WTC11 (cell line): Measurements from ENCODE around the gene PLCXD1. TPM values are rescaled to one million over a fixed set of nuclear protein-coding genes. Genes with fewer than 3 reads are reported as not detected.

Experiments used
- ATAC-seq: fragments of 200-7000 bp; cut with Tn5 transposase; 2 replicates; pipeline ENCODE4 v1.10.0; 2021; ENCODE audit warnings: mild to moderate bottlenecking, moderate library complexity
- CTCF ChIA-PET: fragments of 300-600 bp; sonication (Branson Sonifier 250); formaldehyde crosslinking; loops from one replicate; lab custom pipeline; 2021; ENCODE audit warnings: antibody characterized with exemption; lab: Charles Lee
- POLR2A ChIA-PET: fragments of 350-600 bp; sonication (Branson Sonifier 250); formaldehyde crosslinking; loops from one replicate; lab custom pipeline; 2021; ENCODE audit warnings: antibody characterized with exemption; lab: Charles Lee
- DNase-seq: peaks from one replicate; pipeline ENCODE4 v3.0.0; 2021; ENCODE audit warnings: low spot score
- H3K27ac Mint-ChIP-seq: 2 replicates; pipeline ENCODE4 v1.8.0; 2021; ENCODE audit warnings: mixed read lengths
- H3K27me3 Mint-ChIP-seq: 2 replicates; pipeline ENCODE4 v1.8.0; 2021; ENCODE audit warnings: low read depth, mild to moderate bottlenecking, moderate library complexity, mixed read lengths
- H3K36me3 Mint-ChIP-seq: 2 replicates; pipeline ENCODE4 v1.8.0; 2021; ENCODE audit warnings: mixed read lengths
- H3K4me1 Mint-ChIP-seq: 2 replicates; pipeline ENCODE4 v1.8.0; 2022; ENCODE audit warnings: mixed read lengths
- H3K4me3 Mint-ChIP-seq: 2 replicates; pipeline ENCODE4 v1.8.0; 2021; ENCODE audit warnings: mild to moderate bottlenecking, moderate library complexity, mixed read lengths
- H3K9me3 Mint-ChIP-seq: 2 replicates; pipeline ENCODE4 v1.8.0; 2021; ENCODE audit warnings: mixed read lengths
- CBFB ChIP-seq: sonication (generic); formaldehyde crosslinking; IDR thresholded peaks from 2 replicates; pipeline ENCODE4 v1.8.1; 2022; ENCODE audit warnings: mild to moderate bottlenecking, low read depth, missing genetic modification reagents
- FOXJ3 ChIP-seq: sonication (generic); formaldehyde crosslinking; IDR thresholded peaks from 2 replicates; pipeline ENCODE4 v1.9.0; 2021; ENCODE audit warnings: missing genetic modification reagents, mild to moderate bottlenecking, borderline replicate concordance
- GTF2I ChIP-seq: fragments of 250-450 bp; sonication (Bioruptor Pico); conservative IDR thresholded peaks from 2 replicates; pipeline ENCODE4 v1.4.0; 2021; ENCODE audit warnings: mild to moderate bottlenecking
- JAZF1 ChIP-seq: fragments of 250-450 bp; sonication (Bioruptor Pico); IDR thresholded peaks from 2 replicates; pipeline ENCODE4 v1.9.0; 2021; ENCODE audit warnings: moderate library complexity, mild to moderate bottlenecking, inconsistent platforms
- KAT7 ChIP-seq: sonication (generic); formaldehyde crosslinking; IDR thresholded peaks from 2 replicates; pipeline ENCODE4 v1.8.1; 2023; ENCODE audit warnings: missing genetic modification reagents, mild to moderate bottlenecking, borderline replicate concordance
- NFATC4 ChIP-seq: fragments of 250-450 bp; sonication (Bioruptor Pico); IDR thresholded peaks from 2 replicates; pipeline ENCODE4 v1.9.0; 2021; ENCODE audit warnings: mild to moderate bottlenecking
- NR1H2 ChIP-seq: sonication (generic); formaldehyde crosslinking; IDR thresholded peaks from 2 replicates; pipeline ENCODE4 v1.9.0; 2021; ENCODE audit warnings: mild to moderate bottlenecking, moderate library complexity, missing genetic modification reagents
- TEAD4 ChIP-seq: sonication (generic); formaldehyde crosslinking; IDR thresholded peaks from 2 replicates; pipeline ENCODE4 v1.8.0; 2022; ENCODE audit warnings: mild to moderate bottlenecking, missing genetic modification reagents
- TP53 ChIP-seq: sonication (generic); formaldehyde crosslinking; IDR thresholded peaks from 2 replicates; pipeline ENCODE4 v1.8.1; 2023; ENCODE audit warnings: mild to moderate bottlenecking, missing genetic modification reagents
- total RNA-seq: library from RNA; stranded (reverse); gene quantifications from 3 replicates; pipeline ENCODE4 v1.2.3, GENCODE V29; 2021
- TF ChIP-seq, protein P1 (sequence below): fragments of 250-450 bp; sonication (Bioruptor Pico); IDR thresholded peaks from 2 replicates; pipeline ENCODE4 v1.9.0; 2021; ENCODE audit warnings: mild to moderate bottlenecking
- TF ChIP-seq, protein P2 (sequence below): sonication (generic); formaldehyde crosslinking; IDR thresholded peaks from 2 replicates; pipeline ENCODE4 v1.8.1; 2023; ENCODE audit warnings: mild to moderate bottlenecking, moderate library complexity, missing genetic modification reagents
- TF ChIP-seq, protein P3 (sequence below): sonication (generic); formaldehyde crosslinking; IDR thresholded peaks from 2 replicates; pipeline ENCODE4 v1.8.0; 2022; ENCODE audit warnings: mild to moderate bottlenecking, missing genetic modification reagents
- TF ChIP-seq, protein P4 (sequence below): sonication (generic); formaldehyde crosslinking; IDR thresholded peaks from 2 replicates; pipeline ENCODE4 v1.8.0; 2022; ENCODE audit warnings: missing genetic modification reagents
- TF ChIP-seq, protein P5 (sequence below): sonication (generic); formaldehyde crosslinking; IDR thresholded peaks from 2 replicates; pipeline ENCODE4 v1.8.0; 2022; ENCODE audit warnings: mild to moderate bottlenecking, missing genetic modification reagents
- TF ChIP-seq, protein P6 (sequence below): fragments of 250-450 bp; sonication (Bioruptor Pico); conservative IDR thresholded peaks from 2 replicates; pipeline ENCODE4 v1.9.0; 2021; ENCODE audit warnings: mild to moderate bottlenecking

Gene PLCXD1
- total RNA-seq, 1 experiment from 2014 or later: 131 TPM

DNA sequence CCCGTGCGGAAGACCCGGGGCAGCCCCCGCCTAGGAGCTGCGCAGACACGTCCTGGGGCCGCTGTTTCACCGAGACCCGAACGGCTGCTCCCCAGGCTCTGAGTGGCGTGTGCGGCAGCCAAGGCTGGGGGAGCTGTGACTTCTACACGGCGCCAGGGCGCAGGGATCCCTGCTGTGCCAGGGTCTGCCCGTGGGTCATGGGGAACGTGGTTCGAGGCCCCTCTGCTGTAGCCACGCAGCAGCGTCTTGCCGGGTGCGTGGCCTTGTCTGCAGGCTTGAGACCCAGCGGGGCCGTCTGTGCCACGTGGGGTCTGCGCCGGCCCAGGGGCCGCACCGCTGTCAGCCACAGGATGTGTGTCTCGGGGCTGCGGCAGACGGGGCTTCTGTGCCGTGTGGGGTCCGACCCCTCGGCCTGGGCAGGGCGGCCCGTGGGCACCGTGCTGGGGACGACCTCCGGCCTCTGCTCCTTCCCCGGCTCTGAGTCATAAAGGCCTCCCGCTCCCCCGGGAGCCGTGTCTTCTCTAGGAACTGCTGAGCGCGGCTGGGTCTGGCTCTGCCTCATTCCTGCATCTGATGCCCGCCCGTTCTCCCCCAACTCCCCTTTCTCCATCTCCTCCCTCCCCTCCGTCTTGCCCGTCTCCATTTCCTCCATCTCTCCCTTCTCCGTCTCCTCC, 50.1 kb downstream of the PLCXD1 start (continued):
- TF ChIP-seq, protein P1, sequence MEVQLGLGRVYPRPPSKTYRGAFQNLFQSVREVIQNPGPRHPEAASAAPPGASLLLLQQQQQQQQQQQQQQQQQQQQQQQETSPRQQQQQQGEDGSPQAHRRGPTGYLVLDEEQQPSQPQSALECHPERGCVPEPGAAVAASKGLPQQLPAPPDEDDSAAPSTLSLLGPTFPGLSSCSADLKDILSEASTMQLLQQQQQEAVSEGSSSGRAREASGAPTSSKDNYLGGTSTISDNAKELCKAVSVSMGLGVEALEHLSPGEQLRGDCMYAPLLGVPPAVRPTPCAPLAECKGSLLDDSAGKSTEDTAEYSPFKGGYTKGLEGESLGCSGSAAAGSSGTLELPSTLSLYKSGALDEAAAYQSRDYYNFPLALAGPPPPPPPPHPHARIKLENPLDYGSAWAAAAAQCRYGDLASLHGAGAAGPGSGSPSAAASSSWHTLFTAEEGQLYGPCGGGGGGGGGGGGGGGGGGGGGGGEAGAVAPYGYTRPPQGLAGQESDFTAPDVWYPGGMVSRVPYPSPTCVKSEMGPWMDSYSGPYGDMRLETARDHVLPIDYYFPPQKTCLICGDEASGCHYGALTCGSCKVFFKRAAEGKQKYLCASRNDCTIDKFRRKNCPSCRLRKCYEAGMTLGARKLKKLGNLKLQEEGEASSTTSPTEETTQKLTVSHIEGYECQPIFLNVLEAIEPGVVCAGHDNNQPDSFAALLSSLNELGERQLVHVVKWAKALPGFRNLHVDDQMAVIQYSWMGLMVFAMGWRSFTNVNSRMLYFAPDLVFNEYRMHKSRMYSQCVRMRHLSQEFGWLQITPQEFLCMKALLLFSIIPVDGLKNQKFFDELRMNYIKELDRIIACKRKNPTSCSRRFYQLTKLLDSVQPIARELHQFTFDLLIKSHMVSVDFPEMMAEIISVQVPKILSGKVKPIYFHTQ (CRISPR knock-in tag): no peak
- TF ChIP-seq, protein P2, sequence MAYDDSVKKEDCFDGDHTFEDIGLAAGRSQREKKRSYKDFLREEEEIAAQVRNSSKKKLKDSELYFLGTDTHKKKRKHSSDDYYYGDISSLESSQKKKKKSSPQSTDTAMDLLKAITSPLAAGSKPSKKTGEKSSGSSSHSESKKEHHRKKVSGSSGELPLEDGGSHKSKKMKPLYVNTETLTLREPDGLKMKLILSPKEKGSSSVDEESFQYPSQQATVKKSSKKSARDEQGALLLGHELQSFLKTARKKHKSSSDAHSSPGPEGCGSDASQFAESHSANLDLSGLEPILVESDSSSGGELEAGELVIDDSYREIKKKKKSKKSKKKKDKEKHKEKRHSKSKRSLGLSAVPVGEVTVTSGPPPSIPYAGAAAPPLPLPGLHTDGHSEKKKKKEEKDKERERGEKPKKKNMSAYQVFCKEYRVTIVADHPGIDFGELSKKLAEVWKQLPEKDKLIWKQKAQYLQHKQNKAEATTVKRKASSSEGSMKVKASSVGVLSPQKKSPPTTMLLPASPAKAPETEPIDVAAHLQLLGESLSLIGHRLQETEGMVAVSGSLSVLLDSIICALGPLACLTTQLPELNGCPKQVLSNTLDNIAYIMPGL (CRISPR knock-in tag): no peak
- no peak for TF ChIP-seq NR1H2 (CRISPR knock-in tag)
- 0 out of 2 replicates have a peak, but pooled peaks have one; percentile 39 for TF ChIP-seq KAT7
- TF ChIP-seq, protein P3, sequence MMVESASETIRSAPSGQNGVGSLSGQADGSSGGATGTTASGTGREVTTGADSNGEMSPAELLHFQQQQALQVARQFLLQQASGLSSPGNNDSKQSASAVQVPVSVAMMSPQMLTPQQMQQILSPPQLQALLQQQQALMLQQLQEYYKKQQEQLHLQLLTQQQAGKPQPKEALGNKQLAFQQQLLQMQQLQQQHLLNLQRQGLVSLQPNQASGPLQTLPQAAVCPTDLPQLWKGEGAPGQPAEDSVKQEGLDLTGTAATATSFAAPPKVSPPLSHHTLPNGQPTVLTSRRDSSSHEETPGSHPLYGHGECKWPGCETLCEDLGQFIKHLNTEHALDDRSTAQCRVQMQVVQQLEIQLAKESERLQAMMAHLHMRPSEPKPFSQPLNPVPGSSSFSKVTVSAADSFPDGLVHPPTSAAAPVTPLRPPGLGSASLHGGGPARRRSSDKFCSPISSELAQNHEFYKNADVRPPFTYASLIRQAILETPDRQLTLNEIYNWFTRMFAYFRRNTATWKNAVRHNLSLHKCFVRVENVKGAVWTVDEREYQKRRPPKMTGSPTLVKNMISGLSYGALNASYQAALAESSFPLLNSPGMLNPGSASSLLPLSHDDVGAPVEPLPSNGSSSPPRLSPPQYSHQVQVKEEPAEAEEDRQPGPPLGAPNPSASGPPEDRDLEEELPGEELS: 0 out of 2 replicates have a peak, but pooled peaks have one; percentile 48
- peak; percentile 50; the same call in 1 of the 2 replicates for TF ChIP-seq NFATC4 (CRISPR knock-in tag)
- TF ChIP-seq JAZF1 (CRISPR knock-in tag): no peak
- TF ChIP-seq, protein P4, sequence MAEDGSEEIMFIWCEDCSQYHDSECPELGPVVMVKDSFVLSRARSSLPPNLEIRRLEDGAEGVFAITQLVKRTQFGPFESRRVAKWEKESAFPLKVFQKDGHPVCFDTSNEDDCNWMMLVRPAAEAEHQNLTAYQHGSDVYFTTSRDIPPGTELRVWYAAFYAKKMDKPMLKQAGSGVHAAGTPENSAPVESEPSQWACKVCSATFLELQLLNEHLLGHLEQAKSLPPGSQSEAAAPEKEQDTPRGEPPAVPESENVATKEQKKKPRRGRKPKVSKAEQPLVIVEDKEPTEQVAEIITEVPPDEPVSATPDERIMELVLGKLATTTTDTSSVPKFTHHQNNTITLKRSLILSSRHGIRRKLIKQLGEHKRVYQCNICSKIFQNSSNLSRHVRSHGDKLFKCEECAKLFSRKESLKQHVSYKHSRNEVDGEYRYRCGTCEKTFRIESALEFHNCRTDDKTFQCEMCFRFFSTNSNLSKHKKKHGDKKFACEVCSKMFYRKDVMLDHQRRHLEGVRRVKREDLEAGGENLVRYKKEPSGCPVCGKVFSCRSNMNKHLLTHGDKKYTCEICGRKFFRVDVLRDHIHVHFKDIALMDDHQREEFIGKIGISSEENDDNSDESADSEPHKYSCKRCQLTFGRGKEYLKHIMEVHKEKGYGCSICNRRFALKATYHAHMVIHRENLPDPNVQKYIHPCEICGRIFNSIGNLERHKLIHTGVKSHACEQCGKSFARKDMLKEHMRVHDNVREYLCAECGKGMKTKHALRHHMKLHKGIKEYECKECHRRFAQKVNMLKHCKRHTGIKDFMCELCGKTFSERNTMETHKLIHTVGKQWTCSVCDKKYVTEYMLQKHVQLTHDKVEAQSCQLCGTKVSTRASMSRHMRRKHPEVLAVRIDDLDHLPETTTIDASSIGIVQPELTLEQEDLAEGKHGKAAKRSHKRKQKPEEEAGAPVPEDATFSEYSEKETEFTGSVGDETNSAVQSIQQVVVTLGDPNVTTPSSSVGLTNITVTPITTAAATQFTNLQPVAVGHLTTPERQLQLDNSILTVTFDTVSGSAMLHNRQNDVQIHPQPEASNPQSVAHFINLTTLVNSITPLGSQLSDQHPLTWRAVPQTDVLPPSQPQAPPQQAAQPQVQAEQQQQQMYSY (CRISPR knock-in tag): peak; percentile 37; the same call in 1 of the 2 replicates

DNA sequence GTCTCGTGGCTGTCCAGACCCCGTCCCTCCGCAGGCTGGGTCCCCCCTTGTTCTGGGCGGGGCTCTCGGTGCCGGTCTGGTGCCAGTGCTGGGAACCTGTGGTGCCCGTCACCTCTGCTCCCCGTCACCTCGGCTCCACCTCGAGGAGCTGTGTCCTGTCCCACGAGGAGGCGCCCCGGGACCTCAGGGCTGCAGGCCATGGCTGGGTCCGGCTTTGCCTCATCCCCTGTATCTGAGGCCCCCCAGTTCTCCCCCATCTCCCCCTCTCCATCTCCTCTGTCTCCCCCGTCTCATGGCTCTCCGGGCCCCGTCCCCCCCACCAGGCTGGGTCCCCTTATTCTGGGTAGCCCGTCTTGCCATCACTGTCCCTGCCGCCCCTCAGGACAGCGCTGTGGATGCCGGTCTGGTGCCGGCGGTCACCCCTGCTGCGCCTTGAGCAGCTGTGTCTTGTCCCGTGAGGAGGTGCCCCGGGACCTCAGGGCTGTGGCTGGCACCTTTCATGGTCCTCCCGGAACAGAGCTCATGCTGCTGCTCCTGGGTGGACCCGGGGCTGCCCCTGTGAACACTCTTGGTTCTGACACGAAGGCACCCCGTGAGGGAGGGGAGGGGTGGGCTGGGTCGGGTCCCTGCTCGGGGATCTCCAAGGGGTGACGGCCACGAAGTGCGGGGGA, 50.8 kb downstream of the PLCXD1 start:
- TF ChIP-seq CBFB (CRISPR knock-in tag) (0 out of 2 replicates have a peak, but pooled peaks have one; percentile 27), GTF2I (CRISPR knock-in tag) (no peak)
- ATAC-seq: peak; percentile 34; the same call in 1 of the 2 replicates

DNA sequence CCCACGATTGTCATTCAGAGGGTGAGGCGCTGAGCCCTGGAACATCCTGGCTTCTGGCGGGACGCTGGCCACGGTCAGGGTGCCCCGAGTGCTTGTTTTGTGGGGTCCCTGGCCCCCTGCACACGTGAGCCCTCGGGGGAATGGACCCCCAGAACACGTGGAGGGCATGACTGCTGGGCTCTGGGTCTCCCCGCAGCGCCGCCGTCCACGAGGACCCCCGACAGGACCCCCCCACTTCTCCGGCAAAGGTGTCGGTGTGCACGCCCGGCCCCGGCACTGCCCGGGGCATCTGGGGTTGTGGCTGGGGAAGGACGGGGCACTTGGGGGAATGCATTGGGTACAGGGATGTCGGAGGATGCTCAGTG, 51.3 kb downstream of the PLCXD1 start:
- ATAC-seq: no peak
- no peaks in the 10 kb centered on the region for H3K4me1 Mint-ChIP-seq
- ChIA-PET POLR2A (no interaction called here), CTCF (no interaction called here)
- peaks cover 12% of the 10 kb centered on the region for H3K36me3 Mint-ChIP-seq
- H3K27me3 Mint-ChIP-seq: 0 out of 2 replicates have a peak, but pooled peaks cover 3% of the 10 kb centered on the region
- DNase-seq: no peak
- H3K4me3 Mint-ChIP-seq: no peak overlapping the region
- H3K27ac Mint-ChIP-seq: no peak overlapping the region
- no peaks in the 10 kb centered on the region for H3K9me3 Mint-ChIP-seq
- TF ChIP-seq, protein P5, sequence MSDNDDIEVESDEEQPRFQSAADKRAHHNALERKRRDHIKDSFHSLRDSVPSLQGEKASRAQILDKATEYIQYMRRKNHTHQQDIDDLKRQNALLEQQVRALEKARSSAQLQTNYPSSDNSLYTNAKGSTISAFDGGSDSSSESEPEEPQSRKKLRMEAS (CRISPR knock-in tag): no peak
- TF ChIP-seq, protein P6, sequence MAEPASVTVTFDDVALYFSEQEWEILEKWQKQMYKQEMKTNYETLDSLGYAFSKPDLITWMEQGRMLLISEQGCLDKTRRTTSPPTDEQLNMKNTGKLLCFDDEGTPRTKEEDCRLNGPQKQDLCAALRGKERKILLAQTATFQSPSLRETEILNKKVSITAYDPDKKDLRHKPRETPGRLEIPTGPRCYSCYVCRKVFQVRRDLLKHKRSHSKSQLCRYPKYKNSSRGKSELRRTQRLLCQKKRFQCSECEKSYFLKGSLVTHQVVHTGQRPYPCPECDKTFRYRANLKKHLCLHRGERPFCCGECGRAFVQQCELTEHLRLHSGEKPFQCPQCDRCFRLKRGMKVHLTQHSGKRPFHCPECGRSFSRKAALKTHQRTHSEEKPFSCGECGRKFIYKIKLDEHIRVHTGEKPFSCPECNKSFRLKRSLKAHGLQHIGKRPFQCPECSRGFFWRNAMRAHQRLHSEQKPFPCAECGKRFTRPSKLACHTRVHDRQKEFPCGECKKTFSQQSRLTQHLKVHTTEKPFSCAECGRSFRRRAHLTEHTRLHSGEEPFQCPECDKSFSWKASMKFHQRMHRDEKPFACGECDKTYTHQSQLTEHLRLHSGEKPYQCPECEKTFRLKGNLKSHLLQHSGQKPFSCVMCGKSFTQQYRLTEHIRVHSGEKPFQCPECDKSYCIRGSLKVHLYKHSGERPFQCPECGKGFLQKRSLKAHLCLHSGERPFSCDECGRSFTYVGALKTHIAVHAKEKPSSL (CRISPR knock-in tag): no peak
- no peak for TF ChIP-seq TP53
- TF ChIP-seq FOXJ3: no peak
- no peak for TF ChIP-seq TEAD4 (CRISPR knock-in tag)

More for the DNA sequence above, 50.8 kb downstream of the PLCXD1 start:
- Mint-ChIP-seq H3K4me3 (peak overlapping the region; percentile 54), H3K4me1 (no peaks in the 10 kb centered on the region), H3K27me3 (0 out of 2 replicates have a peak, but pooled peaks cover 5% of the 10 kb centered on the region), H3K9me3 (no peaks in the 10 kb centered on the region), H3K27ac (no peak overlapping the region), H3K36me3 (peaks cover 8% of the 10 kb centered on the region)
- DNase-seq: no peak
- CTCF ChIA-PET: no interaction called here
- POLR2A ChIA-PET: no interaction called here
